GM18517 (cell line): ENCODE results near the gene NUP93.
"Not testable (repeated sequence)": the region's sequence is repeated elsewhere in the genome, so short reads cannot be mapped to it uniquely, and the experiment has no call there.

Source experiments
- ATAC-seq: cut with Tn5 transposase; IDR thresholded peaks from one replicate; pipeline ENCODE4 v1.9.1; 2021; ENCODE audit warnings: mild to moderate bottlenecking, moderate library complexity; ENCODE audit not compliant: unreplicated experiment

Gene NUP93

DNA sequence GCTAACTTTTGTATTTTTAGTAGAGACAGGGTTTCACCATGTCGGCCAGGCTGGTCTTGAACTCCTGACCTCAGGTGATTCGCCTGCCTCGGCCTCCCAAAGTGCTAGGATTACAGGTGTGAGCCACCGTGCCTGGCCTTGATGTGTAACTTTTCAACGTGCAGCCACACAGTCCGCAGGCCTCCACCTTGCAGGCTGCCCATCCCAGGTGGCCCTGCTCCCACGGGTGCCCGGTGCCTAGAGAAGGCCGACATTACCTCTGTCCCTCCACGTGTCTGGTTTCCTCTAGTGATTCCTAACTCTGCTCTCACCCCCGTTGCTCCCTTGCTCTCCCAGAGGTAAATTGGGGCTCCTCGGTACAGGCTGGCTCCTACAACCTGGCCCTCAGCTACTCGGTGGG lies 155.0 kb downstream of the NUP93 start:
- not testable (repeated sequence) for ATAC-seq

DNA sequence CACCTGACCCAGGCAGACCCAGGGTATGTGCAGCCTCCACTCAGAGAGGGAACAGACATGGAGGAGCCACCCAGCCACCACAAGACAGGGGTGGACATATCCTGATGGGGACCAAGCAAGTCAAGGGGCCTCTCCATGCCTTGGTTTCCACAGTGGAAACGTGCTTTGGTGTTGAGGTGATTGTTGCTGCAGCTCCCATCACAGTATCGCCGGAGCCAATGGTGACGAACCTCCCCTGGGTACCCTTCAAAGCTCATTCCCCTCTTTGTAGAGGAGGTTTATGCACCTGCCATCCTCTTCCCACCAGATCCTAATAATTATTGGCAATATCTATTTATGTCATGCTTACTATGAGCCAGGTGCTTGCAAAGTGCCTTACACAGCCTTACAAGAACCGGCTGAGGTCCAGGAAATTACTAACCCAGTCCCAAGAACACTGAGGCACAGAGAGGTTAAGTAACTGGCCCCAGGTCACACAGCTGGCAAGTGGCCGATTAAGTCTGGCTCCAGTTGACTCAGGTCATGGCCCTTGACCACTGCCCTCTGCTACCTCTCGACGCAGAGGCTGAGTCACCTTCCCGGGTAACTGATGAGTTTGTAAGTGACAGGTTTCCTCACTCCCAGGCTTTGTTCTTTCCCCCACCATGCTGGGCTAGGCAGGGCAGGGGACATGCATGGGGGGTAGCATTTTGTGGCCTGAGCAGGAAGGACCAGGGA lies 155.7 kb downstream of the NUP93 start:
- no peak for ATAC-seq

DNA sequence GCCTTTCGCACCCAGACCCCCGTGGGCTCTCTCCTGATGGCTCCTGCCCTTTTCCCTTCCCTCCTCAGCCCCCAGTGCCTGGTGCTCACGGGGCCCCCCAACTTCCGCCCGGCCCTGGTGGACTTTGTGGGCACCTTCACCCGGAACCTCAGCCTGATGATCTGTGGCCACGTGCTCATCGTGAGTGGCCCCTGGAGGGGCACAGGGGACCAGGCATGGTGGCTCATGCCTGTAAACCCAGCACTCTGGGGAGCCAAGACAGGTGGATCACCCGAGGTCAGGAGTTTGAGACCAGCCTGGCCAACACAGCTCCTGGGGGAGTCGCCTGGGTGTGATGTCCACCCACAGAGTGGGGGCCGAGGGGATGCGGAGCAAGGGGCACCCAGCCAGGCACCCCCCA lies 156.4 kb downstream of the NUP93 start:
- ATAC-seq: no peak

DNA sequence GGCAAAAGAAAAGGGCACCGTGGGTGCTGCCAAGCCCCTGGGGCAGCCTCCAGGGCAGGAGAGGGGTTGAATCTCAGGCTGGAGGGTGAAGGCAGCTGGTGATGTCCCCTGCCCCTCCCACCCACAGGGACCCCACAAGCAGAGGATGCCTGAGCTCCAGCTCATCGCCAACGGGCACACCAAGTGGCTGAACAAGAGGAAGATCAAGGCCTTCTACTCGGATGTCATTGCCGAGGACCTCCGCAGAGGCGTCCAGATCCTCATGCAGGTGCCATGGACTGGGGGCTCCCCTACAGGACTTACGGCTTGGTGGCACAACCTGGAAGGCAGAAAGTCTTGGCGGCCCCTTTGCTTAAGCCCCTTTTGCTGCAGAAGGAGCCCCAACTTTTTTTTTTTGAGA lies 156.9 kb downstream of the NUP93 start:
- no peak for ATAC-seq

DNA sequence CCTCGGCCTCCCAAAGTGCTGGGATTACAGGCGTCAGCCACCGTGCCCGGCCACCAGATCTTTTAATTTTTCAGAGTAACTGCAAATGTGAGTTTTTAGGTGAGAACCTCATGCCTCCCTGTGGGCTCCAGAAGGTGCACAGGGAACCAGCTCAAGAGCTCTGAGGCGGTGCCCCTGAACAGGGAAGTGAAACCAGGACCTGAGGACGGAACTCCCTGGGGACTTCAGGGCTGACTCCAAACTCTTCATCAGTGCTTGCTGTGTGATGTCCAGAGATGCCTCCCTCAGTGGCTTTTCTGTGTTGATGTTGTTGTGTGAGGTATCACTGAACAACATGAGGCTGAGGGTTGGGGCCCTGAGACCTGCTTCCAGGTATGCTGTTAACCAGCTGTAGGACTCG lies 158.9 kb downstream of the NUP93 start:
- ATAC-seq: no peak

DNA sequence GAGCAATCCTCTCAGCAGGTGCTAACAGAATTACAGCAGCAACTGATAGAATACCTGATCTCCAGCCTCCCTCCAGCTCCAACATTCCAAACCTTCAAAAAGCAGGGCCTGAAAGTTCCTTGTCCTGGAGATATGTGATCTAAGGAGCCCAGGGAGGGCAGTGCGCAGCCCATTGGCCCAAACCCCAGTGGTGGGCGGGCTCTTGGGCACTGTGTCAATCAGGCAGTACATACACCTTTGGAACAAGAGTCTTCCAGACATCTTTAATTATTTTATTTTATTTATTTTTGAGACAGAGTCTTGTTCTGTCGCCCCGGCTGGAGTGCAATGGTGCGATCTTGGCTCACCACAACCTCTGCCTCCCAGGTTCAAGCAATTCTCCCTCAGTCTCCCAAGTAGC lies 159.3 kb downstream of the NUP93 start:
- ATAC-seq: no peak

DNA sequence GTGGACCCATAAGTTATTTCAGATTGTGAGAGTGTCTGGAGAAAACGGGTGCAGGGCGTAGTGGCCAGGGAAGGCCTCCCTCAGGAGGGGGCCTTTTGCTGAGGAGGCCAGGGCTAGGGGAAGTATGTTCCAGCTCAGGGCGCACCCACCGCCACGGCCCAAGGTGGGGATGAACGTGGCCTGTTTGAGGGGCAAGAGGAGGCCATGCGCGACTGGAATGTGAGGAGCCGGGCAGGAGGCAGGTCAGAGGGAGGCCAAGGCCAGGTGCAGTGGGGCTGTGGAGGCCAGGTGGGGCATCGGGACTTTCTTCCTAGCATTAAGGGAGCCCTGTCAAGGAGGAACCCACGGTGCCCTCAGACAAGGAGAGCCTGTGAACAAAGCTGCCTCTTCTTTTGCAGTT lies 161.8 kb downstream of the NUP93 start:
- ATAC-seq: no peak

DNA sequence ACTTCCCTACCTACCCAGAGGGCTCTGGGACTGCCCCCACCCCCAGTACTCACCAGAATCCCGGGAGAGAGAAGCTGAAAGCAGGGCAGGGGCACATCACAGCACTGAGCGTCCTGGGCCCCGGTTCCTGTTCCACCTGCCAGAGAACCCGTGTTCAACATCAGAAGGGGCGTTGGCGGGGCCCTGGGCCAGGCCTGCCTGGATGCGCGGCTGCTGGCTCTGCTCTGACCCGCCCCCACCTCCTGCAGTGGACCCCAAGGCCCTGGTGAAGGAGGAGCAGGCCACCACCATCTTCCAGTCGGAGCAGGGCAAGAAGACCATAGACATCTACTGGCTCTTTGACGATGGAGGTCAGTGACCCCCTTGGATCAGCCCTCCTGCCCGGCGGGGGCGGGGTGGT lies 162.8 kb downstream of the NUP93 start:
- ATAC-seq: no peak

DNA sequence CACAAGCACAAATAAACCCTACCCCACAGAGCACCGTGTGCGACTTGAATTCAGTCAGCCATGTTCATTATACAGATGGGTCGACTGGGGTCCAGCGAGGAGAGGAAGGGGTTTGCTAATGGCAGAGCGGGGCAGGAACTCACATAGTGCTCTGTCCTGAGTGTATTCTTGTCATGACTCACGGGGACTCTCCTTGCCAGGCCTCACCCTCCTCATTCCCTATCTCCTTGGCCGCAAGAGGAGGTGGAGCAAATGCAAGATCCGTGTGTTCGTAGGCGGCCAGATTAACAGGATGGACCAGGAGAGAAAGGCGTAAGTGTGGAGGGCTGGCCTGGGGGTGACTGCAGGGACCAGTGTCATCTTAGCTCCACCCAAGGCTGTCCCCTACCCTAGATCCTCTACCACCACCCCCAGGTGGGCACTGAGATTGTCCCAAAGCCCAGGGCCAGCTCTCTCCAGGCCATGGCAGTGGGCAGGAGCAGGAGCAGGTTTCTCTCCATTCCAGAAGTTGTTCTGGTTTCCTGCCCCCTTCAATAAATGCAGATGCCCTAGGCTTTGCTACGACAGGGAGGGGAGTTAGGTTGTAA lies 164.5 kb downstream of the NUP93 start:
- ATAC-seq: no peak

DNA sequence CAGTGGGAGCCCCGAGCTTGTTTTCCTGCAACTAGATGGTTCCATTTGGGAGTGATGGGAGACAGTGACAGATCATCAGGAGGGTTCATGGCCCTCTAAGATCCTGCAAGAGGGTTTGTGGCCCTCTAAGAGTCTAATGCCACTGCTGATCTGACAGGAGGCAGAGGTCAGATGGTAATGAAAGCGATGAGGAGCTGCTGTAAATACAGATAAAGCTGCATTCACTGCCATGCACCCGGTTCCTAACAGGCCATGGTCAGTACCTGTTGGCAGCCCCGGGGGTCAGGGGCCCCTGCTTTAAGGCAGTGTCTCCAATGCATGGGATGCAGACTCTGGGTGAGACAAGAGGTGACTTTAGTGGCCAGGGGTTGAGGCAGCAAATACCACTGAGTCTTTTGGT lies 165.9 kb downstream of the NUP93 start:
- no peak for ATAC-seq

DNA sequence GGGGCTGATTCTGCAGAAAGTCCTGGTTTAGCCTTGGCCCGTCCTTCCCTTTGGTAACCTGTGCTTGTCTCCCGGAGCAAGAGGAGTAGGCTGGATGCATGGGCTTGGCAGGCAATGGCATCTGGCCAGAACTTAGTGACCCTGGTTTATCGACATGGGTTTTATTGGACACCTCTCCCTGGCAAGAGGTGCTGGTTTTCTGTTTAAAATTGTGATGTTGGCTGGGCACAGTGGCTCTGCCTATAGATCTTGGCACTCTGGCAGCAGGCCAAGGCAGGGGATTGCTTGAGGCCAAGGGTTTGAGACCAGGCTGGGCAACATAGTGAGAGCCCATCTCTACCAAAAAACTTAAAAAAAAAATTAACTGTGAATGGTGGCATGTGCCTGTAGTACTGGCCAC lies 166.3 kb downstream of the NUP93 start:
- ATAC-seq: no peak

DNA sequence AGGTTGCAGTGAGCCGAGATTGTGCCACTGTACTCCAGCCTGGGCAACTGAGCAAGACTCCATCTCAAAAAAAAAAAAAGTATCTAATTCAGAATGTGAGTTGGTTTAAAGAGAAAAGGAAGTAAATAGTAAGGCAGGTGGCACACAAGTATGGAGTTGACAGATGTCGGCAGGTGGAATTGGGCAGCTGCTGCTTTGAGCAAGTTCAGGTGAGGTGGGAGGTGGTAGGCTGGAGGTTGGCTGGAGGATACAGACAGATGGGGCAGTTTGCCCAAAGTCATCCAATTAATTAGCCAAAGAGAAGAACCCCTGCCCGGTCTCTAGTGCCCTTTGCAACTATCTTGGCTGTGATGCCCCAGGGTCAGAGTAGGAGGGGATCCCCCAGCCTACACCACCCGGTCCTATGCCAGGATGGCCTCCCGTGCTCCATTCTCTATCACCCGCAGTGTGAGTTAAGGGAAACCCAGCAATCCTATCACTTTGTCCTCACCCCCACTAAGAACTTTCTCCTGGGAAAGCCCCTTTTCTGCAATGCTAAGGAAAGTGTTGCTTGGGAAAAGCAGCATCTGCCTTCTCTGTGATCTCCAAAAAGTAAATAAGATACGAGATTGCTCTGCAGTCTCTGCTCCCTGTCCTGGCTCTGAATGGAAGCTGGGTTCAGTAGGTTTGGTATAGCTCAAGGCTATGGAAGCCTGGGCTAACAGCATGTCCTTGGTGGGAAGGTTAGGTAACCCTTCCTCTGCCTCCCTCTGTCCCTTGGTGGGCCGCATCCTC lies 167.3 kb downstream of the NUP93 start:
- ATAC-seq: no peak

DNA sequence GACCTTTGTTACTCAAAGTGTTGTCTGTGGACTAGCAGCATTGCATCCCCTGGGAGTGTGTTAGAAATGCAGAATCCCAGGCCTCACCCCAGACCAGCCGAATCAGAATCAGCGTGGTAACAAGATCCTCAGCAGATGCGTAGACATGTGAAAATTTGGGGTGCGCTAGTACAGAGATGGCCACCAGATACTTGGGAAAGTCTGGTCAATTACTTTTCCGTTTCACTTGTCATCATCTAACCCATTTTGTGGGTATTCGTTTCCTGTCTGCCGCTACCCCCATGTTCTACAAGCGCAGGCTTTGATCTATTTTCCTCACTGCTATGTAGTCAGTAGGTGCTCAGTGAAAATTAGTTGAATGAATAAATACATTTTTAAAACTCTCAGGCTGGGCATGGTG lies 168.9 kb downstream of the NUP93 start:
- ATAC-seq: no peak
